Measurements from ENCODE around the gene NDUFS8.

NDUFS8 gene

GRCh38 chr11:68048681-68049508 is 18.4 kb downstream of the NDUFS8 start:
- DNase-seq (ENCODE audit: low read depth in 1 of 2, low spot score in 1 of 2) = no peak

- DNase-seq (ENCODE audit: low read depth in 1 of 2, low spot score in 1 of 2) = no peak
Measured at GRCh38 chr11:68049509-68050370, 19.3 kb downstream of the NDUFS8 start.

- no peak for DNase-seq (ENCODE audit: low read depth in 1 of 2, low spot score in 1 of 2)
Measured at GRCh38 chr11:68050371-68050841, 19.9 kb downstream of the NDUFS8 start.

GRCh38 chr11:68051191-68052136 is 21.0 kb downstream of the NDUFS8 start:
- no peak for DNase-seq (ENCODE audit: low read depth in 1 of 2, low spot score in 1 of 2)

- DNase-seq (ENCODE audit: low read depth in 1 of 2, low spot score in 1 of 2) = no peak
Measured at GRCh38 chr11:68052137-68052873, 21.8 kb downstream of the NDUFS8 start.

GRCh38 chr11:68053117-68053516 is 22.6 kb downstream of the NDUFS8 start:
- DNase-seq (ENCODE audit: low read depth in 1 of 2, low spot score in 1 of 2) = no peak

- no peak for DNase-seq (ENCODE audit: low read depth in 1 of 2, low spot score in 1 of 2)
Measured at GRCh38 chr11:68053981-68054812, 23.7 kb downstream of the NDUFS8 start.

- no peak for DNase-seq (ENCODE audit: low read depth in 1 of 2, low spot score in 1 of 2)
Measured at GRCh38 chr11:68056317-68057285, 26.1 kb downstream of the NDUFS8 start.

- DNase-seq (ENCODE audit: low read depth in 1 of 2, low spot score in 1 of 2) = no peak
Measured at GRCh38 chr11:68057807-68058206, 27.3 kb downstream of the NDUFS8 start.

GRCh38 chr11:68061508-68061907 is 31.0 kb downstream of the NDUFS8 start:
- DNase-seq (ENCODE audit: low read depth in 1 of 2, low spot score in 1 of 2) = no peak

- DNase-seq (ENCODE audit: low read depth in 1 of 2, low spot score in 1 of 2) = no peak
Measured at GRCh38 chr11:68064926-68065325, 34.4 kb downstream of the NDUFS8 start.

- DNase-seq (ENCODE audit: low read depth in 1 of 2, low spot score in 1 of 2) = no peak
Measured at GRCh38 chr11:68065841-68066240, 35.4 kb downstream of the NDUFS8 start.

GRCh38 chr11:68066742-68067141 is 36.3 kb downstream of the NDUFS8 start:
- DNase-seq (ENCODE audit: low read depth in 1 of 2, low spot score in 1 of 2) = no peak

GRCh38 chr11:68067991-68068390 is 37.5 kb downstream of the NDUFS8 start:
- no peak for DNase-seq (ENCODE audit: low read depth in 1 of 2, low spot score in 1 of 2)

- no peak for DNase-seq (ENCODE audit: low read depth in 1 of 2, low spot score in 1 of 2)
Measured at GRCh38 chr11:68071281-68072048, 41.0 kb downstream of the NDUFS8 start.

GRCh38 chr11:68074584-68075352 is 44.3 kb downstream of the NDUFS8 start:
- DNase-seq (ENCODE audit: low read depth in 1 of 2, low spot score in 1 of 2) = no peak

Data from stimulated activated CD4-positive, alpha-beta T cell treated with anti-CD3 and anti-CD28 coated beads, Interleukin-15, amount 100 ng/mL, for 1 hour (primary cell).